ENCODE measurements around the gene ICA1L.
"Not testable (repeated sequence)": the region's sequence is repeated elsewhere in the genome, so short reads cannot be mapped to it uniquely, and the experiment has no call there.

The ICA1L gene

DNA sequence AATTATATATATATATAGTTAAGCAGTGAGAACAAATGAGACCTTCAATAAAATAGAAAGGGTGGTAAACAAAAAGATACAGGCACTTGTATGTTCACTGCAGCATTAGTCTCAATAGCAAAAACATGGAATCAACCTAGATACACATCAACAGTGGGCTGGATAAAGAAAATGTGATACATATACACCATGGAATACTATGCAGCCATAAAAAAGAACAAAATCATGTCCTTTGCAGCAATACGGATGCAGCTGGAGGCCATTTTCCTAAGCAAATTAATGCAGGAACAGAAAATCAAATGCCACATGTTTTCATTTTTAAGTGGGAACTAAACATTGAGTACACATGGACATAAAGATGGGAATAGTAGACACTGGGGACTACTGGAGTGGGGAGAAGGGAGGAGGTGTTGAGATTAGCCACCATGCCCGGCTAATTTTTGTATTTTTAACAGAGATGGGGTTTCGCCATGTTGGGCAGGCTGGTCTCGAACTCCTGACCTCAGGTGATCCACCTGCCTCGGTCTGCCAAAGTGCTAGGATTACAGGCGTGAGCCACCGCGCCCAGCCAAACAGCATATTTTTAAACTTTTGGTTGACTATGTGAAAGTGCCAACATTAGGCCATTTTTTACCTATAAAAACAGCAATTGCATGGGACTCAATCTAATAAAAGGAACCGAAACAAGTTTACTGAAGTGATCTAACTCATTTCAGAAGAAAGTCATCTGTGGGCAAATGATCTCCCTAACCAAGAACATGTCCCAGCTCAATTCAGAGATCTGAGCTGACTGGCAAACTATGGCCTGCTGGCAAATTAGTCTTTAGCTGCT lies 23.7 kb downstream of the ICA1L start:
- DNase-seq: no peak

- no peak for DNase-seq
Observed at GRCh38 chr2:202844656-202845055, 26.9 kb downstream of the ICA1L start.

DNA sequence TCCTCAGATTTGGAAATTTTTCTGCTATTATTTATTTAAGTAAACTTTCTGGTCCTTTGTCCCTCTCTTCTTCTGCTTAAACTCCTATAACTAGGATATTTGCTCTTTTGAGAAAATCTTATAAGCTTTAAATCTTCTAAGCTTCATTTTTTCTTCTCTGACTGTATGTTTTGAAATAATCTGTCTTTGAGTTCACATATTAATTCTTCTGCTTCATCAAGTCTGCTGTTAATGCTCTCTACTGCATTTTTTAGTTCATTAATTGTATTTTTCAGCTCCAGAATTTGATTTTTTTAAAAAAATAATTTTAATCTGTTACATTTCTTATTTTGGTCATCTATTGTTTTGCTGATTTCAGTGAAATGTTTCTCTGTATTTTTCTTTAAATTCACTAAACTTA lies 28.9 kb downstream of the ICA1L start:
- no peak for DNase-seq

DNA sequence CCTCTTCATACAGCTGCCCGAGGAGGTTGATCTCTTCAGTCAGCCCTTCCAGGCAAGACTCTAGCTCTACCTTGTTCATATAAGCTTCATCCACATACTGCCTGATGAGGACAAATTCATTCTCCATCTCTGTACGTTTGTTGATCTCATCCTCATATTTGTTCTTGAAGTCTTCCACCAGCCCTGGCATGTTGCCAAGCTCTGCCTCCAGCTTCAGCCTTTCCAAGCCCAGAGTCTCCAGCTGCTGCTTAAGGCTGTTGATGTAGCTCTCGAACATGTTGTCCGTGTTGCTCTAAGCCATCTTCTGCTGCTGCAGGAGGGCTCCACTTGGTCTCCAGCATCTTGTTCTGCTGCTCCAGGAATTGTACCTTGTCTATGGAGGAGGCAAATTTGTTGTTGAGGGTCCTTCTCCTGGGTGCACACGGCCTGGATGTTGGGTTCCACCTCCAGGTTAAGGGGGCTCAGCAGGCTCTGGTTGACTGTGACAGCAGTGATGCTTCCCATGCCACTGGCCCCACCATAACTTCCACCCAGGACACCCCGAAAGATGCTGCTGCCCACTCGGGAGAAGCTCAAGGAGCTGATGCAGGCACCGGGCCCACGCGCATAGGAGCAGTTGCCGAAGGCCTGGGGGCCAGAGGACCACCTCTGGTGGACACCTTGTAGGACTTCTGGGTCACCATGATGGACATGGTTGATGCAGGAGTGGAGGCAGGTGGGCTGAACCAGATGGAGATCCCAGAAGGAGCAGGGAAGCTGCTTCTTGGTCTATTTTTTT lies 30.3 kb downstream of the ICA1L start:
- DNase-seq: no peak

- DNase-seq: peak; percentile 68
Observed at GRCh38 chr2:202831242-202832220, 40.0 kb downstream of the ICA1L start.

GRCh38 chr2:202824901-202825300 lies 46.7 kb downstream of the ICA1L start:
- DNase-seq: no peak

GRCh38 chr2:202822411-202822810 lies 49.2 kb downstream of the ICA1L start:
- no peak for DNase-seq

DNA sequence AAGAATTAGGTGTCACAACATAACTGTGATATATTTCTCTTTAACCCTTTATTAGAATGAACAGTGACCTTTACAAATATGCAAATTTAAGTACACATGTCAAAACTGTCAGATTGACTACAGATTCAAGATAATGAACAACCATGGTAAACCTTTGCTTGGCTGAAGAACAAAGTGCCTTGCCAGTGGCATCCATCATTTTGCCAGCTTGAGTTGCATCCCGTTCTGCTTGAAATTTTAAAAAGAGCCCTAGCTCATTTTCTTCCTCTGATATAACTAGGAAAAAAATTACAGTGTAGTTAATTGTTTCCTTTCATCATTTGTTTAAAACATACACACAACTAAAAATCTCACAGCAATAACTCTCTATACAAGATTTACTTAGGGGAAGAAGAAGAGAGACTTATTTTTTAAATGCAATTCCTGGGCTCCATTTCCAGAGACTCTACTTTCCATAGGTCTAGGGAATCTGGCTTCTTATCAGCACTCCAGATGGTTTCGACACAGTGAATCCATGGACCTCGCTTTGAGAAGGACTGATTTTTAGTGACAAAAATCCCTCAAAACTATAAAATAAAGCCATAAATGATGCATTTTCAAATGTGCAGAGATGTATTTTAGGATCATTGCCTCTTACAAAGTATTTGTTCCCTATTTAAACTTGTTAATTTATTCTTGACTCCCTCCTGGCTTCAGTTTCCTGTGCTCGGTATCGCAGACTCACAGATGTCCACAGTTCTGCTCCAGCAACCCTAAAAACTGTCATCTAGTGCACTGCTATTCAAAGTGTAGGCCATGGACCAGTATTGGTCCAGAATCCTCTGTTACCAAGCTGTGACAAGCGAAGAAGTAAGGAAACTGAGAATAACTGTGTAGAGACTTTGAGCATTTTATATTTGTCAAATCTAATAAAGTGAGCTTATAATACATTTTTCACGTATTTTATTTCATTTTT lies 50.1 kb downstream of the ICA1L start:
- DNase-seq: peak; percentile 92

DNA sequence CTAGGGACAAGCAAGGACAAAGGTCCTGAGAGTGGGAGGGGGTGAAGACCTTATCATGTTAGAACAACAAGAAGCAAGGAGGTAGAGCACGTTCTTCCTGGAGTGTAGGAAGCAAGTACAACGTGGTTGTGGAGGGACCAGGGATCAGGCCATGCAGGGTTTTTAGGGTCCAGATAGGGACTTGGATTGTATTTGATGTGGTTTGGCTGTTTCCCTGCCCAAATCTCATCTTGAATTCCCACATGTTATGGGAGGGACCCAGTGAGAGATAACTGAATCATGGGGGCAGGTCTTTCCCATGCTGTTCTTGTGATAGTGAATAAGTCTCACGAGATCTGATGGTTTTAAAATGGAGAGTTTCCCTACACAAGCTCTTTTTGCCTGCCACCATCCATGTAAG lies 53.2 kb downstream of the ICA1L start:
- DNase-seq: no peak

DNA sequence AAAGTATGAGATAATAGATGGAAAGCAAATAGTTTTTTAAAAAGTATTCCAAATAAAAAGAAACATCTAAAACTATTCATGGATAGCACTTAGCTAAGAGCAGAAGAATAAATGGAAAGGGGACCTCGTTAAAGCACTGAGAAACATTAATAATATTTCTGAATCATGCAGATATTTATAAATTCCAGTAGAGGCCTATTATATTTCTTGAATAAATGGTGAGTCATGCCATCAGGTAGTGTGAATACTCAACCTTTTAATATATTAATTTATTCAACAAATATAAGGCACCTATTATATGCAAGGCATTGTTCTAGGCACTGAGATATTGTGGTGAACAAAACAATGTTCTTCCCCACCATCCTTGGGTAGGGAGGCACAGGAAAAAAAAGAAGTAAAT lies 53.8 kb downstream of the ICA1L start:
- DNase-seq: no peak

GRCh38 chr2:202815548-202816360 lies 55.8 kb downstream of the ICA1L start:
- no peak for DNase-seq

- no peak for DNase-seq
Observed at GRCh38 chr2:202814226-202814625, 57.3 kb downstream of the ICA1L start.

DNA sequence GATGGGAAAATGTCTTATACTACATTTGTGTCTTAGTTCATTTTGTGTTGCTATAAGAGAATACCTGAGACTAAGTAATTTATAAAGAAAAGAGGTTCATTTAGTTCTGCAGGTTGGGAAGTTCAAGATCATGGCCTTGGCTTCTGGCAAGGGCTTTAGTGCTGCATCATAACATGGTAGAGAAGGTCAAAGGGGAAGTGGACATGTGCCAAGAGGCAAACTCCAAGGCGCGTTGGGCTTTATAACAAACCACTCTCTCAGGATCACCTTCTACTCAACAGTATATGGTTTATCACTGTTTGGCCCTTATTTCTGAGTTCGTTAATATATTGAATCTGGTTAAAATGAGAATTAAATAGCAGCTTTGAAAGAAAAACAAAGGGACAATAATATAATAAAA lies 58.2 kb downstream of the ICA1L start:
- no peak for DNase-seq

GRCh38 chr2:202808754-202809153 lies 62.8 kb downstream of the ICA1L start:
- no peak for DNase-seq

- DNase-seq: not testable (repeated sequence)
Observed at GRCh38 chr2:202807431-202808138, 64.0 kb downstream of the ICA1L start.

DNA sequence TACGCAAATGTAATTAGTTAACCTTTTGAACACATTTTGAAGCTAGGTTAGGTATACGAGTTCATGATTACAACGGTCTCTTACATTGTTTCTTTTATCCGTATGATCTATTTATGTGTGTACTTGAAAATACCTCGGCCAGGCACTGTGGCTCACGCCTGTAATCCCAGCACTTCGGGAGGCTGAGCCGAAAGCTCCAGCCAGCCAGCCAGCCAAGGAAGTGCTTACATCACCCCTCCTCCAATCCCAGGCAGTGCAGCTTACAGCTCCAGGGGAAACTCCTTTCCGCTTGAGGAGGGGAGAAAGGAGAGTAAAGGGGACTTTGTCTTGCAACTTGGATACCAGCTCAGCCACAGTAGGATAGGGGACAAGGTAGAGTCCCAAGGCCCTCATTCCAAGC lies 65.7 kb downstream of the ICA1L start:
- not testable (repeated sequence) for DNase-seq

GRCh38 chr2:202797944-202798343 lies 73.6 kb downstream of the ICA1L start:
- DNase-seq: no peak

- no peak for DNase-seq
Observed at GRCh38 chr2:202790676-202791075, 80.9 kb downstream of the ICA1L start.

DNA sequence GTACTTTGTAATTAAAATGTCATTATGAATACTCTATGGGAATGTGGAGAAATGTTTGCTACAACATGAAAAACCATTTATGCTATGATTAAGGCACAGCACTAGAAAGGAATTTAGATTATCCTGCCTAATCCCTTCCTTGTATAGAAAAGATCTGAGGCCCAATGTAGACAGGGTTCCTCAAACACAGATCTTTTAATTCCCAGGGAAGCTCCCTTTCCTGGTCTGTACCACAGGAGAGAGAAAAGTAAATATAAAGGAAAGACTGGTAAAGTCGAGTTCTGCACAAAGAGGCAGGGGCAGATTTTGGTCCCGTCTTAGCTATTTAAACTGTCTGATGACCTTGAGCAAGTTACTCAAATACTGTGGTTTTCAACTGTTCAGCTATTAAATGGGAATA lies 84.7 kb downstream of the ICA1L start:
- DNase-seq: no peak

GRCh38 chr2:202782940-202783558 lies 88.5 kb downstream of the ICA1L start:
- DNase-seq: no peak
